Cerebellar nuclear complex (tissue), 1 donor: Measurements from ENCODE around the gene A4GALT.
"Not testable (repeated sequence)": the region's sequence is repeated elsewhere in the genome, so short reads cannot be mapped to it uniquely, and the experiment has no call there.

Source experiments
- DNase-seq, 2 experiments: peaks; one replicate each; lab custom pipeline; 2025; lab: John Stamatoyannopoulos, UW

The A4GALT gene

GRCh38 chr22:42720263-42721044, at the start of gene A4GALT:
Gene A4GALT (minus strand): TSS chr22:42720870. CDS start chr22:42693951, 26,919 bp downstream.
- DNase-seq, result no peak

- no peak for DNase-seq
These were observed 49.7 kb upstream of the A4GALT start for GRCh38 chr22:42770448-42770726.

GRCh38 chr22:42769574-42770447, 49.1 kb upstream of the A4GALT start:
- DNase-seq, result no peak

- DNase-seq, result no peak
These were observed 48.5 kb upstream of the A4GALT start for GRCh38 chr22:42769238-42769573.

- DNase-seq, result no peak
These were observed 47.8 kb upstream of the A4GALT start for GRCh38 chr22:42768385-42769035.

- DNase-seq, result no peak
These were observed 46.2 kb upstream of the A4GALT start for GRCh38 chr22:42766860-42767259.

- DNase-seq, result no peak
These were observed 44.3 kb upstream of the A4GALT start for GRCh38 chr22:42764895-42765363.

GRCh38 chr22:42763965-42764480, 43.4 kb upstream of the A4GALT start:
- no peak for DNase-seq

GRCh38 chr22:42760806-42761565, 40.3 kb upstream of the A4GALT start:
- no peak for DNase-seq

GRCh38 chr22:42758931-42759629, 38.4 kb upstream of the A4GALT start:
- DNase-seq, result no peak

- DNase-seq, result not testable (repeated sequence)
These were observed 34.9 kb upstream of the A4GALT start for GRCh38 chr22:42755553-42755952.

GRCh38 chr22:42755121-42755520, 34.5 kb upstream of the A4GALT start:
- not testable (repeated sequence) for DNase-seq

- no peak for DNase-seq
These were observed 34.0 kb upstream of the A4GALT start for GRCh38 chr22:42754658-42755057.

GRCh38 chr22:42752912-42753311, 32.2 kb upstream of the A4GALT start:
- no peak for DNase-seq

- DNase-seq, result no peak
These were observed 31.6 kb upstream of the A4GALT start for GRCh38 chr22:42752230-42752746.

- not testable (repeated sequence) for DNase-seq
These were observed 29.8 kb upstream of the A4GALT start for GRCh38 chr22:42750421-42750820.

GRCh38 chr22:42747701-42748513, 27.2 kb upstream of the A4GALT start:
- no peak for DNase-seq

GRCh38 chr22:42745118-42745517, 24.4 kb upstream of the A4GALT start:
- no peak for DNase-seq

GRCh38 chr22:42743501-42743991, 22.9 kb upstream of the A4GALT start:
- DNase-seq, result no peak

GRCh38 chr22:42742940-42743339, 22.3 kb upstream of the A4GALT start:
- no peak for DNase-seq
